Small intestine (tissue), 7 donors: ENCODE measurements around the gene KCNJ8. TPM values are rescaled to one million over a fixed set of nuclear protein-coding genes. Genes with fewer than 3 reads are reported as not detected.

Experiments
- DNase-seq, 2 donors: peaks; one replicate each; pipeline versions ENCODE4 v3.0.0 to v3.0.0-alpha.2; 2013
- FAIRE-seq: peaks from 2 replicates; lab custom pipeline; 2012; peaks lifted over from hg19 to GRCh38; lab: Jason Lieb, UNC
- H3K27ac ChIP-seq, 3 donors: one replicate each; pipeline ENCODE4 v1.5.1; 2013; ENCODE audit warnings: low read length in 2 of 3, mild to moderate bottlenecking in 2 of 3, control low read depth in 1 of 3, inconsistent platforms in 1 of 3, low read depth in 1 of 3, moderate library complexity in 1 of 3
- H3K27me3 ChIP-seq, 3 donors: one replicate each; pipeline ENCODE4 v1.6.1; 2013; ENCODE audit warnings: low read length in 3 of 3, inconsistent platforms in 1 of 3; ENCODE audit not compliant: control insufficient read depth in 3 of 3, insufficient read depth in 3 of 3
- H3K36me3 ChIP-seq, 3 donors: one replicate each; pipeline ENCODE4 v1.6.1; 2013; ENCODE audit warnings: low read length in 3 of 3, inconsistent platforms in 1 of 3, low read depth in 1 of 3, mild to moderate bottlenecking in 1 of 3, moderate library complexity in 1 of 3; ENCODE audit not compliant: control insufficient read depth in 3 of 3, insufficient read depth in 2 of 3
- H3K4me1 ChIP-seq, 3 donors: one replicate each; pipeline ENCODE4 v1.6.1; 2013; ENCODE audit warnings: low read length in 2 of 3, inconsistent platforms in 1 of 3, low read depth in 1 of 3, mild to moderate bottlenecking in 1 of 3, moderate library complexity in 1 of 3; ENCODE audit not compliant: control insufficient read depth in 3 of 3, insufficient read depth in 2 of 3
- H3K4me3 ChIP-seq, 3 donors: one replicate each; pipeline ENCODE4 v1.5.1; 2013; ENCODE audit warnings: low read length in 3 of 3, control low read depth in 1 of 3, inconsistent platforms in 1 of 3, low read depth in 1 of 3, mild to moderate bottlenecking in 1 of 3, moderate library complexity in 1 of 3
- H3K9me3 ChIP-seq, 2 donors: one replicate each; pipeline ENCODE4 v1.6.1; 2013; ENCODE audit warnings: low read depth in 1 of 2, low read length in 1 of 2; ENCODE audit not compliant: control insufficient read depth in 2 of 2, insufficient read depth in 1 of 2
- WGBS, 3 donors: extraction: QIAGEN DNeasy Blood & Tissue Kit; methylation state at CpG; one replicate each; pipeline ENCODE4 v1.1.7; 2013; 5-methylcytosine and 5-hydroxymethylcytosine counted together
- polyA plus RNA-seq, 4 donors: library from polyadenylated mRNA; stranded (reverse) in 3 of 4; unstranded in 1 of 4; fragments of 200-250 nt in 3 of 4; fragments of 120-200 nt in 1 of 4; gene quantifications; one replicate each; pipeline versions ENCODE4 v1.2.1 to v1.2.3, GENCODE V29; 2013
- donor health status: healthy with polysubstance abuse.
- donor health status: control.
- donor health status: control.
- donor health status: Bipolar disorder and iron deficiency.
- donor health status: healthy.

KCNJ8 gene
- polyA plus RNA-seq, 4 donors: 0.22 to 5.6 (median 1.7) TPM

- Histone ChIP-seq H3K27ac (no peak overlapping the region), H3K4me1 (no peaks in the 10 kb centered on the region), H3K36me3 (no peaks in the 10 kb centered on the region), H3K27me3 (no peaks in the 10 kb centered on the region), H3K4me3 (no peak overlapping the region), H3K9me3 (no peaks in the 10 kb centered on the region)
- DNase-seq (no peak), FAIRE-seq (no peak)
- WGBS, 3 donors: 73 to 85% (median 82%) methylated on average over 3 of the region's 3 CpGs
Measured at GRCh38 chr12:21718944-21719650, 55.4 kb downstream of the KCNJ8 start.

GRCh38 chr12:21718403-21718802, 56.1 kb downstream of the KCNJ8 start:
- Histone ChIP-seq H3K4me1 (no peaks in the 10 kb centered on the region), H3K36me3 (no peaks in the 10 kb centered on the region), H3K27me3 (no peaks in the 10 kb centered on the region), H3K4me3 (no peak overlapping the region), H3K9me3 (no peaks in the 10 kb centered on the region), H3K27ac (no peak overlapping the region)
- WGBS, 3 donors: 59 to 88% (median 69%) methylated on average over 1 of the region's 1 CpG
- no peak for DNase-seq
- no peak for FAIRE-seq

GRCh38 chr12:21717767-21718166, 56.7 kb downstream of the KCNJ8 start:
- no peaks in the 10 kb centered on the region for H3K4me1 ChIP-seq
- DNase-seq (no peak), FAIRE-seq (no peak)
- H3K27ac ChIP-seq: no peak overlapping the region
- H3K9me3 ChIP-seq: no peaks in the 10 kb centered on the region
- no peaks in the 10 kb centered on the region for H3K36me3 ChIP-seq
- WGBS, 3 donors: 68 to 91% (median 78%) methylated on average over 5 of the region's 5 CpGs
- H3K4me3 ChIP-seq: no peak overlapping the region
- no peaks in the 10 kb centered on the region for H3K27me3 ChIP-seq

GRCh38 chr12:21715386-21715785, 59.1 kb downstream of the KCNJ8 start:
- DNase-seq (no peak), FAIRE-seq (no peak)
- Histone ChIP-seq H3K27ac (no peak overlapping the region), H3K4me3 (no peak overlapping the region), H3K9me3 (no peaks in the 10 kb centered on the region), H3K4me1 (no peaks in the 10 kb centered on the region), H3K27me3 (no peaks in the 10 kb centered on the region), H3K36me3 (no peaks in the 10 kb centered on the region)
- WGBS, 3 donors: 50 to 63% (median 59%) methylated on average over 2 of the region's 2 CpGs

Other genes with a start within 250 kb of the KCNJ8 start
- under 1 TPM in 2 of 4 donors, not detected in 2; 0.28 to 0.58 TPM for gene SPX, start 248.4 kb downstream of the KCNJ8 start, polyA plus RNA-seq
- under 1 TPM in 2 of 4 donors, not detected in 2; 0.01 to 0.03 TPM for gene GYS2, start 169.9 kb downstream of the KCNJ8 start, polyA plus RNA-seq
- 100 to 1,000 TPM in 3 of 4 donors, 10 to 100 TPM in 1; 19.5 to 513 (median 154) TPM for gene LDHB, start 116.9 kb downstream of the KCNJ8 start, polyA plus RNA-seq
- 1 to 10 TPM in 2 of 4 donors, under 1 TPM in 1, not detected in 1; under 0.01 to 2.5 (median 1.4) TPM for gene ABCC9, start 166.7 kb upstream of the KCNJ8 start, polyA plus RNA-seq